Hippocampal formation (tissue), 2 donors: ENCODE measurements around the gene RPL36.
"Not testable (repeated sequence)": the region's sequence is repeated elsewhere in the genome, so short reads cannot be mapped to it uniquely, and the experiment has no call there.

Source experiments
- DNase-seq, 2 donors: peaks; one replicate each; lab custom pipeline; 2025; lab: John Stamatoyannopoulos, UW

The RPL36 gene

GRCh38 chr19:5706876-5707573 lies 16.9 kb downstream of the RPL36 start:
- DNase-seq = no peak

GRCh38 chr19:5707576-5708575 lies 17.8 kb downstream of the RPL36 start:
- DNase-seq = no peak

- DNase-seq = no peak
These were observed 20.9 kb downstream of the RPL36 start for GRCh38 chr19:5711025-5711424.

- no peak for DNase-seq
These were observed 21.6 kb downstream of the RPL36 start for GRCh38 chr19:5711713-5712161.

GRCh38 chr19:5713228-5713627 lies 23.1 kb downstream of the RPL36 start:
- DNase-seq = no peak

- DNase-seq = no peak
These were observed 24.7 kb downstream of the RPL36 start for GRCh38 chr19:5714816-5715215.

- DNase-seq = no peak
These were observed 27.3 kb downstream of the RPL36 start for GRCh38 chr19:5717215-5717935.

- DNase-seq = no peak
These were observed 28.0 kb downstream of the RPL36 start for GRCh38 chr19:5718037-5718578.

GRCh38 chr19:5718579-5719273 lies 28.6 kb downstream of the RPL36 start:
- no peak for DNase-seq

GRCh38 chr19:5719274-5719960 lies 29.3 kb downstream of the RPL36 start:
- no peak for DNase-seq

- peak; percentile 98 for DNase-seq
These were observed 30.1 kb downstream of the RPL36 start, which contains the start of the genes CATSPERD and LONP1 for GRCh38 chr19:5719961-5720790. TSS of gene CATSPERD (plus strand) at chr19:5720637. CDS start at chr19:5720738, 101 bp downstream. TSS of gene LONP1 (minus strand) at chr19:5720146. CDS start at chr19:5720132, 14 bp downstream.

GRCh38 chr19:5727453-5728050 lies 37.5 kb downstream of the RPL36 start:
- DNase-seq = no peak

- not testable (repeated sequence) for DNase-seq
These were observed 43.1 kb downstream of the RPL36 start for GRCh38 chr19:5733172-5733571.

- DNase-seq = no peak
These were observed 48.3 kb downstream of the RPL36 start for GRCh38 chr19:5738423-5738822.
